GM19351 (cell line): ENCODE measurements around the gene SH2D6.
"Not testable (repeated sequence)": the region's sequence is repeated elsewhere in the genome, so short reads cannot be mapped to it uniquely, and the experiment has no call there.

Experiments
- ATAC-seq: cut with Tn5 transposase; IDR thresholded peaks from one replicate; pipeline ENCODE4 v1.9.1; 2021; ENCODE audit warnings: mild to moderate bottlenecking, moderate library complexity; ENCODE audit not compliant: unreplicated experiment

SH2D6 gene

DNA sequence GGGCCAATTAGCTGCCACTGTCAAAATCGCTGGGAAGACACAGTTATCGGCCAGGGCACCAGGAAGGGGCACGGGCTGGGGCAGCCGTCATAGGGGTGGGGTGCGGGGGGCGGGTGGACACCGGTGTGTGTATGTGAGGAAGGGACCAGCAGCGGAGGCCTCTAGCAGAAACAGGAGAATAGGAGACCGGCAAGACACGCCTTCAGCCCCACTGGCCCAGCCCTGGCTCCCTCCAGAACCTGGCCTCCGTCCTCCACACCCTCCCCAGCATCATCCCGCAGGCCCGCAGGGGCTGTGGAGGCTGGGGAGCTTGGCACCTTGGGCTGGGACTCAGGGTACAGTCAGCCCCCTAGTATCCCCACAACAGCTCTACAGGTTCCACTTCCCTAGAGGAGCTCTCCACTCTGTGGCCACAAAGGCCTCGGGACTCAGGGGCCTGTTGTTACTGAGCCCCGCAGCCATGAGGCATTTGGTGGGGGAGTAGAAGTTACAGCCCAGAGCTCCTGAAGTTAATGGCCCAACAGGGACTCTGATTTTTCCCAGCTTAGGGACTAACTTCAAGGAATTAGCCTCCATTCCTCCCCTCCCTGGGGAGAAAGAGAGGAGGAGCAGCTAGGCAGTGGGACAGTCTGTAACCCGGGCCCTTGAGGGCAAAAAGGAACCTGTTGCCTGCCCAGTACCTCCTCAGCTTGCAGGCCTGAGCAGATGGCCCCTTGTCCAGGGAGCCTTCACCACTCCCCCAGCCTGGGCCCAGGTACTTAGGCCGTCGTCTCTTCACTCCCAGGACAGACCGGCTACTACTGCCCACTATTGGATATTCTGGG is 19.9 kb downstream of the SH2D6 start:
- no peak for ATAC-seq

DNA sequence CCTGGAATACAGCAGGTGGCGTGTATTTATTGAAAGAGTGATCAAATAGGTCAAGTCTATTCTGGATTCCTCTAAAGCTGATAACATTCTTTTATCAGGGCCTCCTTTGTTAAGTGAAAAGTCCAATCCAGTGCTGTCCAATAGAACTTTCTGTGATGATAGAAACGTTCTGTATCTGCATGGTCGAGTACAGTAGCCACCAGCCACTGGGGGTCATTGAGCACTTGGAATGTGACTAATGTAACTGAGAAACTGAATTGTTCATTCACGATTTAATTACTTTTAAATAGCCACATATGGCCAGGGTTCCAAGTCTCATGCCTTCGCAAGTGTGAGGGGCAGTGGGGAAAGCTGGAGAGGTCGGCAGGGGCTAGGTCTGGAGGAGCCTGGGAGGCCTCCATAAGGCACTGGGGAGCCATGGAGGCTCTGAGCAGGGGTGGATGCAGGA is 20.5 kb downstream of the SH2D6 start:
- no peak for ATAC-seq

DNA sequence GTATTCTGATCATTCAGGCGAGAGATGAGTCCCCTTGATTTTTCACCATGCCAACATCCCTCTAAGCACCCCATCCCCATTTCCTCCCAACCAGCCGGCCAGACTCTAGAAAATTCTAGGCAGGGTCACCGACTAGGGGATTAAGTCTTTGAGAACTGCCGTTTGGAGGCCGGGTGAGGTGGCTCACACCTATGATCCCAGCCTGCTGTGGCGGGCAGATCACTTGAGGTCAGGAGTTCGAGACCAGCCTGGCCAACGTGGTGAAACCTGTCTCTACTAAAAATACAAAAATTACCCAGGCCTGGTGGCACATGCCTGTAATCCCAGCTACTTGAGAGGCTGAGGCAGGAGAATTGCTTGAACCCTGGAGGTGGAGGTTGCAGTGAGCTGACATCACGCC is 21.1 kb downstream of the SH2D6 start:
- not testable (repeated sequence) for ATAC-seq

GRCh38 chr2:85439986-85440385 is 21.5 kb downstream of the SH2D6 start:
- no peak for ATAC-seq

GRCh38 chr2:85440729-85441128 is 22.2 kb downstream of the SH2D6 start:
- ATAC-seq = no peak

DNA sequence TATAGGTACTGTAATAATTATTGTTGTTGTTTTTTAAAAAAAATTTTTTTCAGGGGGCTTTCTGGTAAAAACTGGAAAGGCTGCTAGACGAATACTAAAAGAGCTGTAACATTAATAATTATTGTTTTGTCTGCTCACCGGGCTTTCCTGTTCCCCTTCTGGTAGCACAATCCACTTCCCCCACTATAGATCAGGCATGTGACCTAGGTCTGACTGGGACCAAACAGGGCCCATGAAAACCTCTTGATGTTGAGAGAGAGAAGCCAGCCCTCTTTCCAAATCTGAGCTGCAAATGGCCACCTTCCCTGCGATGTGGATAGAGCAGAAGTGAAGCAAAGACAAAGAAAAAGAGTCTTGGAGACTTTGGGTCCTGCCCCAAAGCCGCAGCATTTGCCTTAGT is 23.4 kb downstream of the SH2D6 start:
- no peak for ATAC-seq

GRCh38 chr2:85444629-85445172 is 26.2 kb downstream of the SH2D6 start:
- ATAC-seq = no peak

DNA sequence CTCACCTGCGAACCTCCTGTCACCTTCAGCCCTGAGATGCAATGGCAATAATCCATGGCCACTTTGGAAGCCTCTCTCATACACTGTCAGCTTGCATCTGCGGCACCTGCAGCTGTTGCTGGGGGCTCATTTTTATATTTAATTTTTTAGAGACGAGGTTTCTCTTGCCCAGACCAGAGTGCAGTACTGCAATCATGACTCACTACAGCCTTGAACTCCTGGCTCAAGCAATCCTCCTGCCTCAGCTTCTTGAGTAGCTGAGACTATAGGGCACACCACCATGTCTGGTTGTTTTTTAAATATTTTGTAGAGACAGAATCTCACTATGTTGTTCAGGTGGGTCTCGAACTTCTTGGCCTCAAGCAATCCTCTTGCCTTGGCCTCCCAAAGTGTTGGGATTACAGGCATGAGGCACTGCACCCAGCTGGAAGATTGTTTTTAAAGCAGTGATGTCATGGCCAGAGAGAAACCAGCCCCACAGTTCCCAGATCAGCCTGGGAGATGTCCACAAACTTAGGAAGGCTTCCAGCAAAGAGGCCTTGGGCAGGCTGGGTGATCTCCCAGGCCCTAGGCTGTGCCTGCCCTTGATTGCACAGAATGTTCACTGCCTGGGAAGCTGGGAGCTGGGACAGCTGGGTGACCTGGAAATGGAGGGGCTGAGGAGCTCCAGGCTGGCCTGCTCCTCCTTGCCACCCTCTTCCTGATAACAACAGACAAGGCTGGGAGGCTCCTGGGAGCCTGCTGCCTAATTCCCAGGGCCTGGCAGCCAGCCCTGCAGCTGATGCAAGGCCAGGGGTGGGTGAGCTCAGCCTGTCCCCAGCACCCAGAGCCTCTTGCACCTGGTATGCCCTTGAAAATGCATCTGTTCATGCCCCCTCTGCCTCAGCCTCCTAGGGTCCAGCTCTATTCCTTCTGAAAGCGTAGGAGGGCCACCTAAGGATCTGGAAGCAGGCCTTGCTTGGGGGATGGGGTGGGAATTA is 27.1 kb downstream of the SH2D6 start:
- ATAC-seq = no peak

GRCh38 chr2:85446296-85447221 is 28.0 kb downstream of the SH2D6 start:
- no peak for ATAC-seq

GRCh38 chr2:85447222-85447585 is 28.7 kb downstream of the SH2D6 start:
- ATAC-seq = no peak

- no peak for ATAC-seq
Observed at GRCh38 chr2:85448461-85449213, 30.1 kb downstream of the SH2D6 start.

DNA sequence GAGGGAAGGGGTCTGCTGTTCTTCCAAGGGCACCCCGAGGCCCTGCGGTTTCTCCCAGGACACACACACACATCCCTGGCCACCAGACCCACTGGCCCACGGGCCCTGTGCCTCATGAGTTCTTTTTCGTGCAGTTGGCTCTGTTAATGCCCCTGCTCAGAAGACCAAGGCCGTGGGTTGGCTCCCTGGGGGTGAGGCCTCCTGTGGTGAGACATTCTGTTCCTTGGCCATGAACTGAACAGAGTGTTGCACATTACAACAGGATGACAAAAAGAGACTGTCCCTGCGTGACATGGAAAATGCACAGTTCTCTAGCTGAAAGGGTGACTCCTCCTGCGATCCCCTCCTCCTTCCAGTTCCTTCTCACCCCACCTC is 30.7 kb downstream of the SH2D6 start:
- ATAC-seq = no peak

GRCh38 chr2:85452237-85452636 is 33.7 kb downstream of the SH2D6 start:
- ATAC-seq = no peak

GRCh38 chr2:85453571-85453970 is 35.1 kb downstream of the SH2D6 start:
- no peak for ATAC-seq

GRCh38 chr2:85455552-85456090 is 37.1 kb downstream of the SH2D6 start:
- no peak for ATAC-seq

DNA sequence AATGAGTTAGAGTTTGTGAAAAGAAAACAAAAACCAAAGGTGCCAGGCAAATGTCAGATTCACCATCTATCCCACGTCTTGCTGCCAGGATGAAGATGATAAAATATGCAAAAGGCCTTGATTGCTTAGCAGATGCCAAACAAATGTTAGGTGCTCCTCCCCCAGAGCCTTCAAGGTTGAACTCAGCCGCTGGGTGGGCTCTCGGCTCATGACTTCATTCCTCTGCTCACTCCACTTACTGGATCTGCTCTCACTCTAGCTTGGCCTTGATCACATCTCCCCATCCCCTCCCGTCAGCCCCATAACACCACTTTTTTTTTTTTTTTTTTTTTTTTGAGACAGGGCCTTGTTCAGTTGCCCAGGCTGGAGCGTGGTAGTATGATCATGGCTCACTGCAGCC is 38.5 kb downstream of the SH2D6 start:
- ATAC-seq = no peak

DNA sequence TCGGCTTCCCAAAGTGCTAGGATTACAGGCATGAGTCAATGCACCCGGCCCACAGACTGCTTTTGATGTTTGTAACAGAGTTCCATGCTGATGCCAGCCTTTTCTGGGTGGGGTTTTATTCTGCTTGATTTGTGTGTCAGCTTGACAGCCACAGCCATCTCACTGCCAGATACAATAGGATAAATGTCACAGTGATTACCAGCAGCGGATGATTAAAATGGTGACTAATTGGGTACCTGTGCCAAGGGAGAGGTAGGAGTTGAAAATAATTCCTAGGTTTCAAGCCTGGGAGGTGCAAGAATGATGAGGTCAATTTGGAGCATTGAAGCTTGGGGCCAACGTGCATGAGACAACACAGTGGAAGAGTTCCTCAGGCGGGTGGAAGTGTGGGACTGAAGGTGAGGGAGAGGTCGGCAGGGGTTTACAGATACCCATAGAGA is 39.4 kb downstream of the SH2D6 start:
- no peak for ATAC-seq

- ATAC-seq = no peak
Observed at GRCh38 chr2:85458601-85459563, 40.4 kb downstream of the SH2D6 start.
